IPS DF 4.7 (cell line): Measurements from ENCODE around the gene ZFYVE1.
"Not testable (repeated sequence)": the region's sequence is repeated elsewhere in the genome, so short reads cannot be mapped to it uniquely, and the experiment has no call there.

Experiments
- DNase-seq: peaks from one replicate; pipeline ENCODE4 v3.0.0-alpha.2; 2013; ENCODE audit warnings: low spot score; ENCODE audit errors: extremely low read depth

Gene ZFYVE1

DNA sequence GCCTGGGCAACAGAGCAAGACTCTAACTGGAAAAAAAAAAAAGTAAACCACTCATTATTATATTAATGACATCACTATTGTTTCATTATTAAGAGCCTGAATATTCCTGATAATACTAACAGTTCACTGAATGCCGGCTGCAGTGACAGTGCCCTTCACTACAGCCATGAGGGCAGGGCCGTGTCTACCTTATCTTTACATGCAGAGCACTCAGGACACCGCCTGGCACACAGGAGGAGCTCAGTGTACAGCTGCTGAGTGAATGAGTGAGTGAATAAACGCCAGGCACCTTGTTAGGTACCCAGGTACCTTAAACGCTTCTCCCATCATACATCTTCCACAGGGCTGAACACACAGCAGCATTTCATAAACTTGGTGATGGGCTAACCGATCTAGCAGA, 23.2 kb downstream of the ZFYVE1 start:
- DNase-seq: no peak

DNA sequence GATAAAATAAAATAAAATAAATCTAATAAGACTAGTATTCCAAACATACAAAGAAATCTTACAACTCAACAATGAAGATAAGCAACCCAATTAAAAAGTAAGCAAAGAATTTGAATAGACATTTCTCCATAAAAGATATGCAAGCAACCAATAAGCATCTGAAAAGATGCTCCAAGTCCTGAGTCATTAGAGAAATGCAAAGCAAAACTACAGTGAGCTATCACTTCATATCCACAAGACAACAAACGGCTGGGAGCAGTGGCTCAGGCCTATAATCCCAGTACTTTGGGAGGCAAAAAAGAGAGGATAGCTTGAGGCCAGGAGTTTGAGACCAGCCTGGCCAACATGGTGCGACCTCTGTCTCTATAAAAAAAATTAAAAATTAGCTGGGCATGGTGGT, 26.8 kb downstream of the ZFYVE1 start:
- no peak for DNase-seq

DNA sequence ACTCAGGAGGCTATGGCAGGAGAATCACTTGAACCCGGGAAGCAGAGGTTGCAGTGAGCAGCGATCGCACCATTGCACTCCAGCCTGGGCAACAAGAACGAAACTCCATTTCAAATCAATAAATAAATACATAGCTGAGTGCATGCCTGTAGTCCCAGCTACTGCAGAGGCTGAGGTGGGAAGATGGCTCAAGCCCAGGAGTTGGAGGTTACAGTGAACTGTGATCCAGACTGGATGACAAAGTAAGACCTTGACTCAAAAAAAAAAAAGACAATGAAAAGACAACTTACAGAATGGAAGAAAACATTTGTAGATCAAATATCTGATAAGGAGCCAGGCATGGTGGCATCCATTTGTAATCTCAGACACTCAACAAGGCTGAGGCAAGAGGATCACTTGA, 27.6 kb downstream of the ZFYVE1 start:
- DNase-seq: no peak

DNA sequence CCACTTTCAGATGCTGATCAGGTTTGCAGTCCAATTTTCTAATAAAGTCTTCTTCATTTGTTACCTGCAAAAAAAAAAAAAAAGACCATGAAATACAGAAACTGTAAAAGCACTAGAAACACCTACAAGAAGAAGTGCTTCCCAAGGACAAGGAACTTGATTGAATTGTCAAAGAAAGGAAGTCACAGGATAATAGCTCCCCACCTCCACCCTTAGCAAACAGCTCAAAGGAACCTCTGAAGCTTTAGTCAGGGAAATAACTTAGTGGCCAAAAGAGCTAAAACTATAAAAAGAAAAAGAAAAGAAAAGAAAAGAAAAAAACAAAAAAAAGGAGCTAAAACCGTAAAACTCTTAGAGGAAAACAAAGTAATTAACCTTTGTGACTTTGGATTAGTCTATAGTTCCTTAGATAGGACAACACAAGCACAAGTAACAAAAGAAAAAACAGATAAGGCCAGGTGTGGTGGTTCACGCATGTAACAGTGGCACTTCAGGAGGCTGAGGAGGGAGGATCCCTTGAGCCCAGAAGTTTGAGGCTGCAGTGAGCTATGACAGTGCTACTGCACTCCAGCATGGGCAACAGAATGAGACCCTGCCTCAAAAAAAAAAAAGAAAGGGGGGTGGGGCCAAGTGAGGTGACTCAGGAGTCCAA, 28.5 kb downstream of the ZFYVE1 start:
- no peak for DNase-seq

DNA sequence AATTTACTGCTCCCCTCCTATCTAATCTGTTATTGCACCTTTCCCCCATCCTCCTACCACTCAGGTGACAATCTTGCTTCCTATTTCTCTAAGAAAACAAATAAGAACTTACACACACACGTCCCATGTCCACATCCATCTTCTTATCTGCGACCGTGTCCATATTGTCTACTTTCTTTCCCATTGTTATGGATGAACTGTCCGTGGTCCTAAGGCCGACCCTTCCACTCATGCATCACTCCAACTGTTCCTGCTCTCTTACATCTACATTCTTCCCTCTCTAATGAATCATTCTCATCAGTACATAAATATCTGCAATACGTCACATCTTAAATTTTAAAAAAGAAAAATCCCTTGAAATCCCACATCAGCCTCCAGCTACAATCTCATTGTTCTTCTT, 30.0 kb downstream of the ZFYVE1 start:
- no peak for DNase-seq

DNA sequence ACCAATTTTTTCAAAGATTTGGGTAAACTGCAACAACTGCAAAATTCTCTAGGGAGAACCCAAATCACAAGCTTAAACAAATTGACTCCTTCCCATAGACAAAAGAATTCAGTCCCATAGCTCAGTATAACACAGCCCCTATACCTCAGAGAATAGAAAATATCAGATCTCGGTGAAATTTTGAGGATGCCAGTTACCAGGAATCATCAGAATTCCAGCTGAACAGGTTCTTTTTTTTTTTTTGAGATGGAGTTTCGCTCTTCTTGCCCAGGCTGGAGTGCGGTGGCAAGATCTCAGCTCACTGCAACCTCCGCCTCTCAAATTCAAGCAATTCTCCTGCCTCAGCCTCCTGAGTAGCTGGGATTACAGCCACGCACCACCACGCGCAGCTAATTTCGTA, 36.7 kb downstream of the ZFYVE1 start:
- DNase-seq: no peak

DNA sequence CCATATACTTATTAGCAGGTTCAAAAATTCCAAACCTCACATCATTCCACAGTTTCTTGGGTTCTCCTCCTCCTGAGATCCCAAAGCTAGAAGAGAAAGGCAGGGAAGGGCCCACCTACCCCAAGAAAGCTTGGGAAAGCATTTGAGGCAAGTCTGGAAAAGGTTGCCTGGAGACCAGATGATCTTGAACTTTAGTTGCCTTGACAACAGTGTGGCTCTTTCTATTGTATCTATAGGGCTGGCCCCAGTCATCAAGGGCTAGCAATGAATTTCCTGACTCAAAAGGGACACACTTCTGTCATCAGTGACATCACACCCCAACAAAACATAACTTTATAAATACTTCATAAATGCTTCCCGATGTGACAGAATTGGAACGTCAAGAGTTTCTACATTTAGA, 40.0 kb downstream of the ZFYVE1 start:
- DNase-seq: no peak

DNA sequence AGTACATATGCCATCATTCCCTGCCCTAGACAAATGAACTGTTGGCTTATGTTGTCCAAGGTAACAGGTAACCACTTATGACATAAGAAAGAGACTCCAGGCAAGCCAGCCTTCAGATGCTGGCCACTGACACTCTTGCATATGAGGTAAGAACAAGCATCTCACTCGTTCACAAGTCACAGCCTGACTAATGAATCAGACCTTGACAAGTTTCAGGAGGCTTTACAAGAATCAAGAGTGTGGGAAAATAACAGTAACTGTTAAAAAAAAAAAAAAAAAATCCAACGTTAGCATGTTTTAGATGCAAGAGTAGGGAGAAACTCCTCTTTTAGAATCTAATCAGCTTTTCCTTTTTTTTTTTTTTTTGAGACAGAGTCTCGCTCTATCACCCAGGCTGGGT, 40.7 kb downstream of the ZFYVE1 start:
- DNase-seq: no peak

DNA sequence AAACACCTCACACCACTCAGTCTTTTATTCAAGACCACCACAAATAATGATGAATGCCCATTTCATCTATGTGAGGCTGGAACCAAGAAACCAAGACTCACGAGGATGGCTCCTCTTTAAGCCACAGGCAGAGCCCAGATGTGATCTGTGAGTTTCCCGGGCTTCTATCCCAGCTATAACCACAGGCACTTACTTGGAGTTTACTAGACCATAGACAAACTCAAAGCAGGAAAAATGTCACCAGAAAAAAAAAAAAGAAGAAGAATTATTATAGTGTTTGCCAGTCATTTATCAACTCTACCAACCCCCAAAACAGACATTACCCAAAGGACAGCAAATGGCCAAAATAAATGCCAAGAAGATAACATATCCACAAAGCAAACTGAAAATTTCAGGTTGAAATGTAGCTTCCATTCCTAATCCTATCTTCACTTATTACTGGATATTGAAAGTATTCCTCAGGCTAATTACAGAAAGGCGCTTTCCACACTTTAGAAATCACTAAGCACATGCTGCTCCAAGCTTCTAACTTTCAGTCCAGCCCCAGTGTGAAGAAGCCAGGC, 44.7 kb downstream of the ZFYVE1 start:
- DNase-seq: no peak

DNA sequence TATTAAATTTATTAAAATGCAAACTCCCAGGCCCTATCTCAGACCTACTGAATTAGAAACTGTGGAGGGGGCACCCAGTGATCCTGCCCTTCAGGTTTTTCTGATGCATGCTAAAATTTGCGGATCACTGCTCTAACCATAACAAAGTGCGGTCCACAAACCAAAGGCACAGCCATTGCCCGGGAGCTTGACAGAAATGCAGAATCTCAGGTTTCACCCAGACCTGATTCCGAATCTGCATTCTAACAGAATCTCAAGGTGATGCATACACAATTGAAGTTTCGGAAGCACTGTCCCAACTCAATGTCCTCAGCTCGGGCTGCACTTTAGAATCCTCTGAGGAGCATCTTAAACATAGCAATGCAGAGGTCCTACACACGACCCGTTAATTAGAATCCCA, 46.0 kb downstream of the ZFYVE1 start:
- no peak for DNase-seq

DNA sequence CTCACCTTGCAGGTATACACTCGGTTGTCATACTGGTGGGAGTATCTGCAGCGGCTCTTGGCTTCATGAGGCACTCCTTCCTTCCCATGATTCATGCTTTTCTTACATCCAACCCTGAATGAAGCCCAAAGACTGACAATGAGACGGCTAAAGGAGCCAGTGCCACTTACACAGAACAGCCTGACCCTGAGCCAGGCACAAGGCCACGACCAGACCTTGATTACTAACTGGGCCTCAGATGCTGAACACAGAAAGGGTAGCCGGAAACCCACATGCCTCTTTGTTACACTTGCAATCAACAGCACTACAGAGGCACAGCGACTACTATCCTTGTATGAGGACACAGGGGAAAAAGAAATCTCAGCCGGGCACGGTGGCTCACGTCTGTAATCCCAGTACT, 48.0 kb downstream of the ZFYVE1 start:
- DNase-seq: no peak

DNA sequence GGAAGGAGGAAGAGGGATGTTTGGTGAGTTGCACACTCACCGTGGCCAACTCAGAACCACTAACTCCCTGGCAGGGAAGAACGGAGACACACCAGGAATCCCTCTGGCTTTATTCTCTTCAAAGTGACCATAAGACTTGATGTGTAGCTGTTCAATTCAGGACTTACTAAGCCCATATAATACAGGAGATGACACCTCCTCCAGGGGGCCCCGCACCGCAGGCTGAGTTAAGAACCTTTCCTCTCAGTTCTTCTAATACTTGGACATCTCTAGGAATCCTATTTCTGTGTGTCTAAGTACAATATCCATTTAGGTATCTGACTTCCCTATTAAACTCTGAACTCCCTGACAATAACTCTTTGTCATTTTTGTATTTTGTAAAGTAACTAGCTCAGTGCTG, 51.1 kb downstream of the ZFYVE1 start:
- DNase-seq: no peak

DNA sequence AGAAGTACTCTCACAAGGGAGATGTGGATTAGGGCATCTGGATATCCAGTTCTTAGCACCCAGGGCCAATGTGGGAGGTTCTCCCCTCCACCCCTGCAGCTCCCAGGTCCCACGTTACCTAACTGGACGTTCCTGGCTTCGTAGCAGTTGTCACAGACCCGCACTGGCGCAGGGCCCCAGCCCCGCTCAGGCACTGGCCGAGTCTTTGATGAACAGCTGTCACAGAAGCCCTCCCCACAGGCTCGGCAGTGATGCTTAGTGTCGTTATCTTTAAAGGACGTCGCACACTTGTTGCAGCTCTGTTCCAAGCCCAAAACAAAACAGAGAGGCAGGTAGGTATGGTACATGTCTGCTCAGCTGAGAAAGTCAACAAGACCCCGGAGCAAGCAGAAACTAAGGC, 52.2 kb downstream of the ZFYVE1 start:
- DNase-seq: no peak

DNA sequence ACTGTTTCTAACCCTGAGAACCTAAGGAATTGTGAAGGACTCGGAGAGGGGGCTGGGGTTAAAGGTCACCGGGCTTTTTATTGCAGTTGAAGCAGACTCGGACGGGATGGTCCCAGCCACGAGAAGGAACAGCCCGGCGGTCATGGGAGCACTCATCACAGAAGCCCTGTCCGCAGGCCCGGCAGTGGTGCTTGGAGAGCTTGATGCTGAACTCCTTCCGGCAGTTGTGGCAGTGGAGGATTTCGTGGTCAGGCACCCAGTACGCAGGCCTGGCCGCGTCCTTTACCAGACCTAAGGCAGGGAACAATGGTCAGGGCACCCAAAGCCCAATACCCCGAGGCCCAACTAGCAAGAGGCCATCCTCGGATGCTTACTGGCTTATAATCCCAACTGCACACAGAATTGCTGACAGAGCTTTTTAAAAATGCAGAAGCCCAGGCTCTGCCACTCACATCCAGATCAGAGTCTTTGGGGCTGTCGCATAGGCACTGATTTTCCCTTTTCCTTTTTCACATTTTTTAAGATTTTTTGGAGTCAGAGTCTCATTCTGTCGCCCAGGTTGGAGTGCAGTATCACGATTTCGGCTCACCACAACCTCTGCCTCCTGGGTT, 56.0 kb downstream of the ZFYVE1 start:
- no peak for DNase-seq

DNA sequence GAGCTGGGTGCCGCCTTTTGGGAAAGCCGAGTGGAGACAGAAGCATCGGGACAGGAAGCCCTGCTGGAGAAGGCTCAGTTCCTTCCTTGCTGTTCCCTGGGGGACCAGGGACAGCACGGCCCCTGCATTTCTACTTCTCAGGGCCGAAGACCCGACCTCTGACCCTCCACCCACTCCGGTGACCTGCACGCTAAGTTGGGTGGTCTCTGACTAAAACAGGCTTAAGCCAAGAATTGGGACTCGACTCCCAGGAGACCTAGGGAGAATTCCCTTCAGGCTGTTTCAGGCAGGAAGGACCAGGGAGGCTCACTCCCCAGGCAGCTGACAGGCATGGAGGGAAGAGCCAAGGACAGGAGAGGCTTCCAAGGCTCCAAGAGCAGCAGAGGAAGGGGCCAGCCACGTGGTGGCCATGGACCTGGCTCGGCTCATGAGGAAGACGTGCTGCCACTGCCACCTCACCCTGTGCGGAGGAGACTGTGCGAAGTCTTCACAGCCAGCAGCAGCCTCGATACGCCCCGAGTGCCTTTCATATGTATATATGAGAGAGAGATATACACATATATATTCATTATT, 56.8 kb downstream of the ZFYVE1 start:
- DNase-seq: no peak

DNA sequence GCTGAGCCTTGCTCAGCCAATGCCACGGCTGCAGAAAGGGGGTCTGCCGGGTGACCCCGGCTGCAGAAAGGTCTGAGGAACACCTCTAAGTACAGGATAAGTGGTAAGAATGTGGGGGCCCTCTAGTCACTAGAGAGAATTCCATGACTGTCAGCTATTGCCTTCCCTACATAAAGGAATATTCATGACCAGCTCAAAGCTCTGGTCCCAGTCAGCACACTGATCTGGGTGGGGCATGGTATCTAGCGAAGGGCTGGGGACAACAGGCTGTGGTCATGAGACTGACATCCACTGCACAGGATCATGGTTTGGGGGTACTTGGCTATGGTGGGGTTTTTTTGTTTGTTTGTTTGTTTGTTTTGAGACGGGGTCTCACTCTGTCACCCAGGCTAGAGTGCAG, 58.6 kb downstream of the ZFYVE1 start:
- no peak for DNase-seq

DNA sequence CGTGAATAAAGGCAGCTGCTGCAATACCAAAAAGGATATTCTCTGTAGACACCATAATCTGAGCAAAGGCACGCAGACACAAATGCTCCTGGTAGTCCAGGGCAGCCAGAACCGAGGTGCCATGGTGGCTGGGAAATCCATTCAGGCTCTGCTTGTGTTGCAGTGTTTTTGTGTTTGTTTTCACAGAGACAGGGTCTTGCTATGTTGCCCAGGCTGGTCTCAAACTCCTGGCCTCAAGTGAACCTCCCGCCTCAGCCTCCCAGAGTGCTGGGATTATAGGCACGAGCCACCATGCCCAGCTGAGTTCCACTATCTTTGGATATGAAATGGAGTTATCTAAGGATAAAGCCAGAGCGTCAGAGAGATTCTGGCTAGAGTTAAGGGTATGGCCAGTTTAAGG, 60.9 kb downstream of the ZFYVE1 start:
- no peak for DNase-seq

DNA sequence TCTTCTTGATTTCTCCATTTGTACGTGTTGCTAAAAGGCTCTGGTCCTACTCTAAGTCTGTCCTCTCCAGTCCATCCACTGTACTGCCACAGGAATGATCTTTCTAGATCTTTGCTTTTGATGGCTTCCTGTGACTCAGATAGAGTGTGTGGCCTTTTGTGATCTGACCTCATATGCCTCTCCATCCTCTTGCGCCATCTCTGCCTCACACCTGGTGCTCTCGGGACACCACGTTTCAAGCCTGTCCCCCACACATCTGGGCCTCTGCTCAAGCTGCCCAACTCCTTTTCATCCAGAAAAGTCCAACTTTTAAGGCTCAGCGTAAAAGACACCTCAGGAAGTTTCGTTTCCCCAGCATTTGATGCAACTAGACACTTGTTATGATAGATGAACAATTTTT, 61.7 kb downstream of the ZFYVE1 start:
- no peak for DNase-seq

DNA sequence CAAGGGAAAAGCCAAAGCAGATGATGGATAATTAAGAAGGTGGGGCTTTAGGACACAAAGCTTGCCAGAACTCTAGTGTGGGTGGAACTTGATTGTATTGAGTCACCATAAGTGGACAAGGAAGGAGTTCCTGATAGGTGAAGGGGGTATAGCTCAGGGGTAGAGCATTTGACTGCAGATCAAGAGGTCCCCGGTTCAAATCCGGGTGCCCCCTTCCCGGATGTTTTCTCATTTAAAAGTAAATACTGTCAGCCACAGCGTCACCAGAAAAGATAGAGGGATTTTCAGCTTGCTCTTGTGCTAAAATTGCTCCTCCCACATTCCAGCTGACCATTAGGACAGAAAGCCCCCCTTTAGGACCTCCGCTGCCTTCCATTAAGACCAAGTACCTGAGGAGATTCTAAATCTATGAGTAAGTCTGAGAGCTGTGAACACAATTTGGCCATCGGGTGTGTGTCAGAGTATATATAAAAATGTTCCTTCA, 64.0 kb downstream of the ZFYVE1 start:
- DNase-seq: no peak

DNA sequence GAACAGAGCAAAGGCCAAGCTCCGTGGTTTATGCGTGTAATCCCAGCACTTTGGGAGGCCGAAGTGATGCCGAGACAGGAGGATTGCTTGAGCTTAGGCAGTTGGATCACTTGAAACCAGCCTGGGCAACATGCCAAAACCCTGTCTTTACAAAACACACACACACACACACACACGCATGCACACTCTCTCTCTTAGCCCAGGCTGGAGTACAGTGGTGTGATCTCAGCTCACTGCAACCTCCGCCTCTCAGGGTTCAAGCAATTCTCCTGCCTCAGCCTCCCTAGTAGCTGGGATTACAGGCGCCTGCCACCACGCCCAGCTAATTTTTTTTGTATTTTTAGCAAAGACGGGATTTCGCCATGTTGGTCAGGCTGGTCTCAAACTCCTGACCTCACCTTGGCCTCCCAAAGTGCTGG, 64.6 kb downstream of the ZFYVE1 start:
- not testable (repeated sequence) for DNase-seq

DNA sequence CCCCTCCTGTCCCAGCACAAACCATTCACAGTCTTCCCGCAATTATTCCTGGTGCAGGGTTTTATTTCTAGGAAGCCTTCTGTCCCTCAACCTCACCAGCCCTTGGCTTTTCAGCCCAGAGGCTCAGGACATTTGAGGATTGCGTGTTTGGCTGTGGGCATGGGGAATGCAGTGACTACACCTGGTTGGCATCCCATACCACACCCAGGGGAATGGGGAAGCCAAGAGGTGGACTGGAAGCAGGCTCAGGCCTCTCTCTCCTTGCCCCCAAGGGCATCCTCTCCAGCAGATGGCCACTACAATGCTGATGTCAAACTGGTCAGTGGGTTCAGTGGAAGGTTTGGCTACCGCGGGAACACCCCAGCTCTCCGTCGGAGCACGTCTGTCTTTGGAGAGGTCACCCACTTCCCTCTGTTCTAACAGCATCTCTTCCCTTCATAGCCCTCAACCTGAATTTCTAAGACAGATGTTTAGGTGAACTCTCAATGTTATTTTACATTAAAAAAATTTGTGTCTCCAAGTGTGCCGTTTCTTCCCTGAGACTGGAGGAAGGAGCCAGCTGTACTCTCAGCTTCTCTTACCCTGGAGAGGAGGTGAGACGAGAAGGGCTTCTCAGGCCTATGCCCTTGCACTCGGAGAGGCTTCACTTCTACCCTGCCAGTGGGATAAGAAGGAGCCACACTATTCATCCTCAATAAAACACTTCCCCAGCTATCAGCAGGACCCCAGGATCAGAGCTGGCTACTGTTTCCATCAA, 65.1 kb downstream of the ZFYVE1 start:
- DNase-seq: no peak

DNA sequence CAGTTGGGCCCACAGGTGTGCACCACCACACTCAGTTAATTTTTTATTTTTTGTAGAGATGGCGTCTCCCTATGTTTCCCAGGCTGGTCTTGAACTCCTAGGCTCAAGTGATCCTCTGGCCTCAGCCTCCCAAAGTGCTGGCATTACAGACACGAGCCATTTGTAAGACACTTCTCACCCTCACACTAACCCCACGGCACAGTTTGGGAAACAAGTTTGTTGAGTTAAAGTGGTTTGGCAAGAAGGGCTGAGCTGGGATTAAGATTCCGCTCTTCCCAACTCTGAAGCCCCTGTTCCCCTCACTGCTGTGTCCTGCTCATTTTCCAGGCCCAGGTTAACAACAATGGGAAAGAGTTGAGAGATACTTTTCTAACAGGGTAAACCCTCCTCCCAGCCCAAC, 65.9 kb downstream of the ZFYVE1 start:
- DNase-seq: not testable (repeated sequence)
